Hepatocyte (in vitro differentiated cells): ENCODE measurements around the gene RHOBTB3. TPM values are rescaled to one million over a fixed set of nuclear protein-coding genes. Genes with fewer than 3 reads are reported as not detected.

Experiments used
- DNase-seq: peaks from one replicate; pipeline ENCODE4 v3.0.0-alpha.2; 2016; ENCODE audit warnings: low spot score
- H2AFZ ChIP-seq: fragments of 200-600 bp; sonication (generic); 2 replicates; pipeline ENCODE4 v1.6.0; 2016; ENCODE audit warnings: antibody characterized with exemption, mild to moderate bottlenecking
- H3K27ac ChIP-seq: fragments of 200-600 bp; sonication (generic); 2 replicates; pipeline ENCODE4 v1.5.1; 2016; ENCODE audit warnings: mild to moderate bottlenecking
- H3K27me3 ChIP-seq: fragments of 200-600 bp; sonication (generic); 2 replicates; pipeline ENCODE4 v1.6.1; 2016
- H3K36me3 ChIP-seq: fragments of 200-600 bp; sonication (generic); replicated peaks from 2 replicates; pipeline ENCODE4 v1.5.1; 2016; ENCODE audit warnings: low read depth; ENCODE audit not compliant: insufficient read depth
- H3K4me1 ChIP-seq: fragments of 200-600 bp; sonication (generic); 2 replicates; pipeline ENCODE4 v1.5.1; 2016; ENCODE audit warnings: mild to moderate bottlenecking, moderate library complexity; ENCODE audit not compliant: insufficient read depth
- H3K4me2 ChIP-seq: fragments of 200-600 bp; sonication (generic); 2 replicates; pipeline ENCODE4 v1.6.0; 2016
- H3K4me3 ChIP-seq: fragments of 200-600 bp; sonication (generic); 2 replicates; pipeline ENCODE4 v1.5.1; 2016; ENCODE audit warnings: mild to moderate bottlenecking
- H3K79me2 ChIP-seq: fragments of 200-600 bp; sonication (generic); 2 replicates; pipeline ENCODE4 v1.6.0; 2017; ENCODE audit warnings: mild to moderate bottlenecking
- H3K9me2 ChIP-seq: fragments of 200-600 bp; sonication (generic); replicated peaks from 2 replicates; pipeline ENCODE4 v1.6.0; 2017; ENCODE audit warnings: mild to moderate bottlenecking; ENCODE audit not compliant: insufficient read depth
- H3K9me3 ChIP-seq: fragments of 200-600 bp; sonication (generic); 2 replicates; pipeline ENCODE4 v1.5.1; 2016; ENCODE audit warnings: low read depth, mild to moderate bottlenecking
- H4K20me1 ChIP-seq: fragments of 200-600 bp; sonication (generic); 2 replicates; pipeline ENCODE4 v1.6.0; 2016; ENCODE audit warnings: mild to moderate bottlenecking; ENCODE audit not compliant: insufficient read depth, poor library complexity, severe bottlenecking
- EZH2 ChIP-seq: fragments of 200-600 bp; sonication (generic); IDR thresholded peaks from 2 replicates; pipeline ENCODE4 v1.6.1; 2016; ENCODE audit warnings: antibody characterized with exemption, mild to moderate bottlenecking, borderline replicate concordance
- EZH2phosphoT487 ChIP-seq: fragments of 200-600 bp; sonication (generic); IDR thresholded peaks from one replicate; pipeline ENCODE4 v1.6.1; 2018; ENCODE audit warnings: antibody characterized with exemption, mild to moderate bottlenecking, low read depth, moderate library complexity; ENCODE audit not compliant: unreplicated experiment, severe bottlenecking
- WGBS: methylation state at CpG from one replicate; pipeline ENCODE4 v1.1.6; 2016; ENCODE audit warnings: low lambda C conversion rate; ENCODE audit errors: missing lambda C conversion rate; 5-methylcytosine and 5-hydroxymethylcytosine counted together
- polyA plus RNA-seq: library from polyadenylated mRNA; unstranded; fragments of >200 nt; fragmentation: Nextera tagmentation; extraction: Ambion mirVana; gene quantifications from 2 replicates; pipeline ENCODE4 v1.2.1, GENCODE V29; 2016
- total RNA-seq: library from RNA; depleted of rRNA; stranded (reverse); fragments of >200 nt; gene quantifications from 2 replicates; pipeline ENCODE4 v1.2.3, GENCODE V29; 2014
- TF ChIP-seq, protein P1 (sequence below): fragments of 200-600 bp; sonication (generic); IDR thresholded peaks from 2 replicates; pipeline ENCODE4 v1.5.1; 2016; ENCODE audit warnings: antibody characterized with exemption, mild to moderate bottlenecking; ENCODE audit not compliant: poor library complexity

Gene RHOBTB3
- total and polyA plus RNA-seq, 2 experiments from 2014 or later = 91.3 to 126 TPM

- Histone ChIP-seq H3K27ac (no peak overlapping the region), H4K20me1 (no peaks in the 10 kb centered on the region), H3K79me2 (no peaks in the 10 kb centered on the region), H3K9me2 (no peaks in the 10 kb centered on the region), H3K36me3 (no peaks in the 10 kb centered on the region), H3K4me2 (no peak overlapping the region), H3K27me3 (no peaks in the 10 kb centered on the region), H3K4me3 (no peak overlapping the region), H3K9me3 (no peaks in the 10 kb centered on the region), H3K4me1 (no peaks in the 10 kb centered on the region), H2AFZ (no peak overlapping the region)
- TF ChIP-seq EZH2phosphoT487 = no peak
- TF ChIP-seq, protein P1, sequence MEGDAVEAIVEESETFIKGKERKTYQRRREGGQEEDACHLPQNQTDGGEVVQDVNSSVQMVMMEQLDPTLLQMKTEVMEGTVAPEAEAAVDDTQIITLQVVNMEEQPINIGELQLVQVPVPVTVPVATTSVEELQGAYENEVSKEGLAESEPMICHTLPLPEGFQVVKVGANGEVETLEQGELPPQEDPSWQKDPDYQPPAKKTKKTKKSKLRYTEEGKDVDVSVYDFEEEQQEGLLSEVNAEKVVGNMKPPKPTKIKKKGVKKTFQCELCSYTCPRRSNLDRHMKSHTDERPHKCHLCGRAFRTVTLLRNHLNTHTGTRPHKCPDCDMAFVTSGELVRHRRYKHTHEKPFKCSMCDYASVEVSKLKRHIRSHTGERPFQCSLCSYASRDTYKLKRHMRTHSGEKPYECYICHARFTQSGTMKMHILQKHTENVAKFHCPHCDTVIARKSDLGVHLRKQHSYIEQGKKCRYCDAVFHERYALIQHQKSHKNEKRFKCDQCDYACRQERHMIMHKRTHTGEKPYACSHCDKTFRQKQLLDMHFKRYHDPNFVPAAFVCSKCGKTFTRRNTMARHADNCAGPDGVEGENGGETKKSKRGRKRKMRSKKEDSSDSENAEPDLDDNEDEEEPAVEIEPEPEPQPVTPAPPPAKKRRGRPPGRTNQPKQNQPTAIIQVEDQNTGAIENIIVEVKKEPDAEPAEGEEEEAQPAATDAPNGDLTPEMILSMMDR = no peak
- no peak for TF ChIP-seq EZH2
- WGBS = 89% methylated on average over 8 of the region's 8 CpGs
- no peak for DNase-seq
Measured at GRCh38 chr5:95841914-95842812, 111.0 kb downstream of the RHOBTB3 start.

GRCh38 chr5:95842854-95843544 lies 111.9 kb downstream of the RHOBTB3 start:
- Histone ChIP-seq H3K79me2 (no peaks in the 10 kb centered on the region), H3K9me3 (no peaks in the 10 kb centered on the region), H2AFZ (peak overlapping the region; percentile 39), H3K9me2 (no peaks in the 10 kb centered on the region), H4K20me1 (no peaks in the 10 kb centered on the region), H3K4me3 (no peak overlapping the region), H3K4me2 (no peak overlapping the region), H3K27me3 (no peaks in the 10 kb centered on the region), H3K36me3 (no peaks in the 10 kb centered on the region), H3K4me1 (no peaks in the 10 kb centered on the region), H3K27ac (peak overlapping the region; percentile 54)
- WGBS = 67% methylated on average over 11 of the region's 11 CpGs
- TF ChIP-seq EZH2 (no peak), EZH2phosphoT487 (no peak)
- TF ChIP-seq, protein P1 = peak; percentile 41
- DNase-seq = peak; percentile 63

GRCh38 chr5:95843733-95844223 lies 112.6 kb downstream of the RHOBTB3 start:
- peak overlapping the region; percentile 54 for H3K27ac ChIP-seq
- DNase-seq = no peak

More at GRCh38 chr5:95843733-95844223, 112.6 kb downstream of the RHOBTB3 start:
- no peaks in the 10 kb centered on the region for H3K36me3 ChIP-seq
- no peaks in the 10 kb centered on the region for H4K20me1 ChIP-seq
- no peak overlapping the region for H3K4me3 ChIP-seq
- H3K9me3 ChIP-seq = no peaks in the 10 kb centered on the region
- H2AFZ ChIP-seq = no peak overlapping the region
- H3K27me3 ChIP-seq = no peaks in the 10 kb centered on the region
- no peaks in the 10 kb centered on the region for H3K4me1 ChIP-seq
- H3K9me2 ChIP-seq = no peaks in the 10 kb centered on the region
- 75% methylated on average over 3 of the region's 3 CpGs for WGBS
- no peak for TF ChIP-seq EZH2
- no peak for TF ChIP-seq EZH2phosphoT487
- TF ChIP-seq, protein P1 = no peak
- no peak overlapping the region for H3K4me2 ChIP-seq
- no peaks in the 10 kb centered on the region for H3K79me2 ChIP-seq
